Measurements from ENCODE around the gene DPP4.
"Not testable (repeated sequence)": the region's sequence is repeated elsewhere in the genome, so short reads cannot be mapped to it uniquely, and the experiment has no call there.

DPP4 gene

GRCh38 chr2:162056796-162057399 lies 17.1 kb downstream of the DPP4 start:
- DNase-seq, result no peak

- no peak for DNase-seq
Observed at GRCh38 chr2:162053808-162054155, 20.2 kb downstream of the DPP4 start.

- no peak for DNase-seq
Observed at GRCh38 chr2:162053066-162053807, 20.8 kb downstream of the DPP4 start.

- DNase-seq, result no peak
Observed at GRCh38 chr2:162050513-162050961, 23.5 kb downstream of the DPP4 start.

GRCh38 chr2:162049089-162049488 lies 24.9 kb downstream of the DPP4 start:
- DNase-seq, result not testable (repeated sequence)

- DNase-seq, result no peak
Observed at GRCh38 chr2:162044586-162044985, 29.4 kb downstream of the DPP4 start.

- DNase-seq, result no peak
Observed at GRCh38 chr2:162043132-162043531, 30.9 kb downstream of the DPP4 start.

- no peak for DNase-seq
Observed at GRCh38 chr2:162041485-162041884, 32.5 kb downstream of the DPP4 start.

GRCh38 chr2:162038725-162039124 lies 35.3 kb downstream of the DPP4 start:
- DNase-seq, result no peak

- no peak for DNase-seq
Observed at GRCh38 chr2:162037886-162038285, 36.1 kb downstream of the DPP4 start.

GRCh38 chr2:162037028-162037795 lies 36.8 kb downstream of the DPP4 start:
- DNase-seq, result no peak

- DNase-seq, result no peak
Observed at GRCh38 chr2:162035981-162036380, 38.0 kb downstream of the DPP4 start.

GRCh38 chr2:162030363-162031190 lies 43.4 kb downstream of the DPP4 start:
- DNase-seq, result no peak

GRCh38 chr2:162029287-162029901 lies 44.6 kb downstream of the DPP4 start:
- no peak for DNase-seq

- no peak for DNase-seq
Observed at GRCh38 chr2:162028511-162028910, 45.5 kb downstream of the DPP4 start.

GRCh38 chr2:162025121-162025911 lies 48.7 kb downstream of the DPP4 start:
- no peak for DNase-seq

GRCh38 chr2:162022290-162022945 lies 51.6 kb downstream of the DPP4 start:
- DNase-seq, result no peak

GRCh38 chr2:162021516-162022058 lies 52.4 kb downstream of the DPP4 start:
- no peak for DNase-seq

GRCh38 chr2:162018530-162018929 lies 55.5 kb downstream of the DPP4 start:
- no peak for DNase-seq

- DNase-seq, result no peak
Observed at GRCh38 chr2:162017233-162017632, 56.8 kb downstream of the DPP4 start.

GRCh38 chr2:162016080-162016479 lies 57.9 kb downstream of the DPP4 start:
- DNase-seq, result no peak

Measured in SW 1271 (cell line).